Measurements from ENCODE around the gene PKD1.

Gene PKD1

DNA sequence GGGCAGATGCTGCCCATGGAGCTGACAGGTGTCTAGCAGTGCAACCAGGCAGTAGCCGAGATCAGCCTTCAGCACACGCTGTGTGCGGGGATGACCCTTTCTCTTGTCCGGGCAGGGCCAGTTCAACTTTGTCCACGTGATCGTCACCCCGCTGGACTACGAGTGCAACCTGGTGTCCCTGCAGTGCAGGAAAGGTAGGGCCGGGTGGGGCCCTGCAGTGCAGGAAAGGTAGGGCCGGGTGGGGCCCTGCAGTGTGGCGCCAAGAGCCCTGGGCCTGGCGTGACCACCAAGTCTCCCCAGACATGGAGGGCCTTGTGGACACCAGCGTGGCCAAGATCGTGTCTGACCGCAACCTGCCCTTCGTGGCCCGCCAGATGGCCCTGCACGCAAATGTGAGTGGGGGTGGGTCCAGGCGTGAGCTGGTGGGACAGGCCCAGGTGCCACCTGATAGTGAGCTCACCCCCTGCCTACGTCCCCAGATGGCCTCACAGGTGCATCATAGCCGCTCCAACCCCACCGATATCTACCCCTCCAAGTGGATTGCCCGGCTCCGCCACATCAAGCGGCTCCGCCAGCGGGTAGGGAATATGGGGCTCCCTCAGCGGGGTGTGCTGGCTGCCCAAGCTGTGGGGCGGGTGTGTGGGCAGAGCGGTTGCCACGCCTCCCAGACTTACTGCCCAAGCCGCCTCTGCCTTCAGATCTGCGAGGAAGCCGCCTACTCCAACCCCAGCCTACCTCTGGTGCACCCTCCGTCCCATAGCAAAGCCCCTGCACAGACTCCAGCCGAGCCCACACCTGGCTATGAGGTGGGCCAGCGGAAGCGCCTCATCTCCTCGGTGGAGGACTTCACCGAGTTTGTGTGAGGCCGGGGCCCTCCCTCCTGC lies 47.7 kb downstream of the PKD1 start:
- DNase-seq (ENCODE audit: low read depth): no peak

DNA sequence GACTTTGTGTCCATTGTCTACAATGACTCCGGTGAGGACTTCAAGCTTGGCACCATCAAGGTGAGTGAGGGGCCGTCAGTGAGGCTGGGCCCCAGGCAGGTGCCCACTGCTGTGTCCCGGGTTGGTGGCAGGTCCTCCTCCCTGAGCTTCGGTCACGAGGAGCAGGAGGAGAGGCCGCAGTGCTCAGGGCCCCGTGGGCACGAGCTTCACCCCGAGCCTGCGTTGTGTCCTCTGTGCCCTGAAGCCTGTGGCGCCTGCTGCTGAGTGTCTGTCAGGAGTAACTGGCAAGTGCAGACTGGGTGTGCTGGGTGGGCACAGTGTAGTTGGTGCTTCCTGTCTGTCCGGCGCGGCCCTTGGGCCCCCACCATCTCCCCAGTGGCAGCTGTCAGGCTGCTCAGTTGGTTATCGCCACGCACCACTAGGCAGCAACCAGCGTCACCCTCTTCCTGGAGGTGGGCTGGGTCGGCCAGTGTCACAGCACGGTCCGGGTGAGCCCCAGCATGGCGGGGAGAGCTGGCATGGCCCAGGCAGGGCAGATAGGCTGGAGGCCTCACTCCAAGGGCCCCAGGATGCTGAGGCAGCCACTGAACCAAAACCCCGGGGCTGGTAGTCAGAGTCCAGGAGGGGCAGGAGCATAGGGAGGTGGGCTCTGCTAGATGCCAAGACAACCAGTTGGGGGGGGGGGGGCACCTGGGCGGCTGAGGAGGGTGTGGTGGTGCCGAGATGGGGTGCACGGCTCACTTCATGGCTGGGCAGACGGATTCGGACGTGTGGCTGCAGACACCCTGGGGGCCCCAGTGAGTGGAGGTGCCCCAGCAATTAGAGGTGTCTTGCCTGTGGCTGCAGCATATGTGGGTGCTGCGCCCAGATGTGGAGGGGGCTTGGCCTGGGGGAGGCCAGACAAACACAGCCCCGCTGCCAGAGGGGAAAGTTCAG lies 48.6 kb downstream of the PKD1 start:
- DNase-seq (ENCODE audit: low read depth): no peak

GRCh38 chr16:2086106-2086742 lies 49.5 kb downstream of the PKD1 start:
- no peak for DNase-seq (ENCODE audit: low read depth)

- no peak for DNase-seq (ENCODE audit: low read depth)
These were observed 50.0 kb downstream of the PKD1 start for GRCh38 chr16:2085669-2086068.

DNA sequence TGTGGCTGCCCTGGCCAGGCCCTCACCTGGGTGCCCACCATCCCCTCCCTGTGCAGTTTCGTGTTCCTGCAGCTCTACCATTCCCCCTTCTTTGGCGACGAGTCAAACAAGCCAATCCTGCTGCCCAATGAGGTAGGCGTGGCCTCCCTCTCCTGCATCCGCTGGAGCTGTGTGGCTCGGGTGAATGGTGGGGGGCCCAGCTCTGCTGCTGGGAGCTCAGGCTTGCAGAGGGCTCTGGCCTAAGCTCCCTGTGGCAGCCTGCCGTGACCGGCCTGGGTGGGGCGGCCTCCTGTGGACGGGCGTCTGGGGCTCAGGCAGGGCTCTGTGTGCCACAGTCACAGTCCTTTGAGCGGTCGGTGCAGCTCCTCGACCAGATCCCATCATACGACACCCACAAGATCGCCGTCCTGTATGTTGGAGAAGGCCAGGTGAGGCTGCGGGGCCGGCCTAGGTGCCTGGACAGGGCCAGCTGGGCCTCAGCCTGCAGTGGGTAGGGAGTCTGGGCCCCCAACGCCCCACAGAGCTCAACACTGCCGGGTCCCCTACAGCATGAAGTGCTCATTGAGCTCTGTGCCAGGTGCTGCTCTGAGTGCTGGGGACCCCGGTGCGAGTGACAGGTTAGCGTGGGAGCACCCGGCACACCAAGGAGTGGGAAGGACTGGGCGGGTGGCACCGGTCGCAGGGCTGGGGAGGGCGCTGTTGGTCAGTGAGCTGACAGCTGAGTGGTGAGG lies 50.6 kb downstream of the PKD1 start:
- no peak for DNase-seq (ENCODE audit: low read depth)

DNA sequence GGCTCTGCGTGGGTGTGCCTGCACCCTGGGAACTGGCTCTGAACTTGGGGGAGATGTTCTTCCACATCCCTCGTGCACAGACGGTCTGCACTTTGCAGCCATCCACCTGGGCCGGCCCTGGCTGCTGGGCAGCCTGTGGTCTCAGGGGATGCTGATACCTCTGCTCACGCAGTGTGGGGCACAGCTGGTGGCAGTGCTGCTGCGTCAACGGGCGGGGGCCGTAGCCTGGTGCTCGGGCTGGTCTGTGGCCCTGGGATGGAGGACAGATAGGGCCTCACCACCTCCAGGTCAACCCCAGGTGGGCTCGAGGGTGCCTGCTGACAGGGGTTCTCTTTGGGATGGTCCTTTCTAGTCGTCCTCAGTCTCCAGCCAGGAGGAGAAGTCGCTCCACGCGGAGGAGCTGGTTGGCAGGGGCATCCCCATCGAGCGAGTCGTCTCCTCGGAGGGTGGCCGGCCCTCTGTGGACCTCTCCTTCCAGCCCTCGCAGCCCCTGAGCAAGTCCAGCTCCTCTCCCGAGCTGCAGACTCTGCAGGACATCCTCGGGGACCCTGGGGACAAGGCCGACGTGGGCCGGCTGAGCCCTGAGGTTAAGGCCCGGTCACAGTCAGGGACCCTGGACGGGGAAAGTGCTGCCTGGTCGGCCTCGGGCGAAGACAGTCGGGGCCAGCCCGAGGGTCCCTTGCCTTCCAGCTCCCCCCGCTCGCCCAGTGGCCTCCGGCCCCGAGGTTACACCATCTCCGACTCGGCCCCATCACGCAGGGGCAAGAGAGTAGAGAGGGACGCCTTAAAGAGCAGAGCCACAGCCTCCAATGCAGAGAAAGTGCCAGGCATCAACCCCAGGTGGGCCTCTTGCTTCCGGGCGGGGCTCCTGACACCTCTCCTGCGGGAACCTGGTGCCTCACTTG lies 51.6 kb downstream of the PKD1 start:
- DNase-seq (ENCODE audit: low read depth): no peak

GRCh38 chr16:2083409-2083808 lies 52.3 kb downstream of the PKD1 start:
- DNase-seq (ENCODE audit: low read depth): no peak

GRCh38 chr16:2082983-2083364 lies 52.7 kb downstream of the PKD1 start:
- no peak for DNase-seq (ENCODE audit: low read depth)

DNA sequence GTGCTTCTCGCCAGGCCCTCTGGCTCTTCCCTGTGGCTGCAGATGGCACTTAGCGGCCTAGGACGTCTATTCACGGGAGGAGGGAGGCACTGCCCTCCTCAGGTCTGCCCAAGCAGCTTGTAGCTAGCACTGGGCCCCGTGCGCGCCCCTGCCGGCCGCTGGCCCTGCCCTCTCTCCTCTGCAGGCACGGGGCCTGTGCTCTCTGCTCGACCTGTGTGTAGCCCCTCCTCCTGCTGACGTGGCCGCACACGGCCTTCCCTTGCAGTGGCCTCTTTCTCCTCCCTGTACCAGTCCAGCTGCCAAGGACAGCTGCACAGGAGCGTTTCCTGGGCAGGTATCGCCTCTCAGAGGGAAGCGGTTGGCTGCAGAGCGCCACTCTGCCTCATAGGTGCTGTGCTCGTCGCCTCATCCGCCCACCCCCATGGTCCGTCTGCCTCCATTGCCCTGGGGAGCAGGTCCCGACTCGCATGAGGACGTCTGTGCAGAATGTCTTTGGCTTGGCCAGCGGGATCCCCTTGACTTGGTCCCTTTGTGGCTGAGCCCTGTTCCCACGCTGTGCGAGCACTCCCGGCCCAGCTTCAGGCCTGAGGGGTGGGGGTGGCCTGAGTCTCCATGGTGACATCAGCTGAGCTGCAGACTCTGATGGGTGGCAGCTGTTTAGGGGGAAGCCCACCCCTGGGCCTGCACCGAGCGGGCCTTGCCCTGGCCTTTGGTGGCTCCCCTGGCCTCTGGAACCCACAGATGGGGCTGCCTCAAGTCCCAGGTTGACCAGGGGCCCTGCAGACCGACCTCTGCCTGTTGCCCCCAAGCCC lies 53.3 kb downstream of the PKD1 start:
- no peak for DNase-seq (ENCODE audit: low read depth)

DNA sequence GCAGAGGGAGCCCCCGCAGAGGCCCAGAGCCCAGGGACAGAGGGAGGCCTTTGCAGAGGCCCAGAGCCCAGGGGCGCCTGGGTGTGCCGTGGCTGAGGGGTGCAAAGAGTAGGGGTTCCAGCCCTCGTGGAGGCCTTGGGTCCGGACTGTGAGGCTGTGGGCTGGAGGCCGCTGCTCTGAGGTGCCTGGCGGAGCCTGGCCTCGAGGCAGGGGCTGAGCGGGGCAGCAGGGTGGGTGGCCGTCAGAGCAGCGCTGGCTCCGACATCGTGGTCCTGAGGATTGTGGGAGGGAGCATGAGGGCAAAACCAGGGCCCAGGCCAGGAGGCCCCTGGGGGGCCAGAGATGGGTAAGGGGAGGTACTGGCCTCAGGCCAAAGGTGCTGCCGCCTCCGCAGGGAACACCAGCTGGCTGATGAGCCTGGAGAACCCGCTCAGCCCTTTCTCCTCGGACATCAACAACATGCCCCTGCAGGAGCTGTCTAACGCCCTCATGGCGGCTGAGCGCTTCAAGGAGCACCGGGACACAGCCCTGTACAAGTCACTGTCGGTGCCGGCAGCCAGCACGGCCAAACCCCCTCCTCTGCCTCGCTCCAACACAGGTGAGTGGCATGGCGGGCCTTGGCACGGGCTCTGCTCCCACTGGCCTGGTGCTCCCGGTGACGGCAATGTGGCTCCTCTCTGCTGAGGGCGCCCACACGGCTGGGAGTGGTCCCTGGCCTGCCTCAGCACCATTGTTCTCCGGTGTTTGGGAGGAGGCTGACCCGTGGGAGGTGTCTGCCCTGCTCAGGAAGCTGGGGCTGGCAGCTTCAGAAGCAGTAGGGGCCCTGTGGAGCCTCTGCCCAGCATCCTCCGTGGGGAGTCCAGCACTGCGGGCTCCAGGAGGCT lies 54.3 kb downstream of the PKD1 start:
- DNase-seq (ENCODE audit: low read depth): no peak

- no peak for DNase-seq (ENCODE audit: low read depth)
These were observed 55.7 kb downstream of the PKD1 start for GRCh38 chr16:2079991-2080390.

DNA sequence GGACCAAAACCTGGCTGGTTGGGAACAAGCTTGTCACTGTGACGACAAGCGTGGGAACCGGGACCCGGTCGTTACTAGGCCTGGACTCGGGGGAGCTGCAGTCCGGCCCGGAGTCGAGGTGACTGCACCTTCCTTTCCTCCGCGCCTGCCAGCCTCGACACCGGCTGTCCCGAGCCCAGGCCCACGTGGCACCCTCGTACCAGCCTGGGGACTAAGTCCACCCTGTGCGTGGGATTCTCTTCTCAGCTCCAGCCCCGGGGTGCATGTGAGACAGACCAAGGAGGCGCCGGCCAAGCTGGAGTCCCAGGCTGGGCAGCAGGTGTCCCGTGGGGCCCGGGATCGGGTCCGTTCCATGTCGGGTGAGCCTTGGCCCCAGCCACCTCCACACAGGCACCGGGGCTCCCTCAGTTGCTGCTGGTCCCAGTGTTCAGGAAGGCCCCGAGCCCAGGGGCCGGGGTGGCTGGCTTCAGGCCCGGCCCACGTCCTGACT lies 56.3 kb downstream of the PKD1 start:
- DNase-seq (ENCODE audit: low read depth): no peak

DNA sequence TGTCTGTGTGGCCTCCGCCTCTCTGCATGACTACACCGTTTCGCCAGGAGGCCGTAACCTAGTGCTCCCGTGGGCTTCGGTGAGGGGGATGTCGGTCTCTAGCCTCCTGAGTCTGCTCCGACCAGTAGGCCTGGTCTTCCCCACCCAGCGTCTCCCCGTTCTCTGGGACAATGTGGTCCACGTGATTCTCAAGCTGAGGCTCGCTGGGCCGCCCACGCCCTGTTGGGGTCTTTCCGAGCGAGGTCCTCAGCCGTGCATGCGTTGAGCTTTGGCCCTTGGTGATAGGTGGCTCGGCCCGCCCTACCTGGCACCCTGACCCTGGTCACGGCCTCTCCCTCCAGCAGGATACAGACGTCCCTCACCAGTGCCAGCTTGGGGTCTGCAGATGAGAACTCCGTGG lies 57.0 kb downstream of the PKD1 start:
- DNase-seq (ENCODE audit: low read depth): no peak

- no peak for DNase-seq (ENCODE audit: low read depth)
These were observed 57.6 kb downstream of the PKD1 start for GRCh38 chr16:2078096-2078495.

DNA sequence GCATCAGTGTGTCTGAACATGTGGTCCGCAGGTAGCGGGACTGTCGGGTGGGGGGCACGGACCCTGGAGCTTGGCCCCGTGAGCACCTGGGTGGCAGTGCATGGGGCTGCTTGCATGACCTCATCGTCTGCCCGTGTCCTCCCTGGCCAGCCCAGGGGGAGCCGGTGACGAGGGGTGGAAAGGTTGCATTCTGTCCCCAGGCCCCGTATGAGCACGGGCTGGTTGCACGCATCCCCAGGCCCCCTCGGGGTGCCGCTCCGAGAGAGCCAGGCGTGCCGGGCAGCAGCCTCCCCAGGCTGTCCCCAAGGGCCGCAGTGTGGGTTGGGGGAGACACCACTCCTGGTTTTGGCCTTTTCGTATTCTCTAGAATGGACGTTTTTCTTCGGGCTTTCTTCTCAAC lies 58.0 kb downstream of the PKD1 start:
- DNase-seq (ENCODE audit: low read depth): no peak

- no peak for DNase-seq (ENCODE audit: low read depth)
These were observed 58.7 kb downstream of the PKD1 start for GRCh38 chr16:2077016-2077415.

DNA sequence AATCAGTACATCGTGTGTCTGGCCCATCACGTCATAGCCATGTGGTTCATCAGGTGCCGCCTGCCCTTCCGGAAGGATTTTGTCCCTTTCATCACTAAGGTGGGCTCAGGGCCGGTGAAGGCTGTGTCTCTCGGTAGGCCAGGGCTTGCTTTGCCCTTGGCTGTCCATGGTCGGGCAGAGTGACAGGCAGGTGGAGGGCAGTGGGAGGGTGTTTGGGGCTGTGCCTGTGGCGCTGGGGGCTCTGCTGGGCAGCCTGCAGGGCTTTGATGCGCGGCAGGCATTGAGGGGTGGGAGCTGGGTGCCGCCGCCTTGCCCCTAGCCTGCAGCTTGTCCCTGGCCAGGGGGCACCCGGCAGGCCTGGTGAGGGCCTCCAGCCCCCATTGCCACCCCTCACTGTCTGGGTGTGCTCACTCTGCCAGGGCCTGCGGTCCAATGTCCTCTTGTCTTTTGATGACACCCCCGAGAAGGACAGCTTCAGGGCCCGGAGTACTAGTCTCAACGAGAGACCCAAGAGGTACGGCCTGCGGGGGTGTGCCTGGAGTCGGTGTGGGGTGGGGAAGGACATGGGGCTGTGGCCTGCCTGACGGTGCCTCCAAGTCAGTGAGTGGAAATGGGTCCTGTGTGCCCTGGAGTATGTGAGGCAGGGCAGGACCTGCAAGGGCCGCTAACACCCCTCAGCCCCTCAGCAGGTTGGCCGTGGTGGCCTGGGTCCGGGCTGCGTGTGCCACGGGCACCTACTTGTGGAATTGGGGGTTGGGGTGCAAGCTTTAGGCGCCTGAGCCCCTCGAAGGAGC lies 59.4 kb downstream of the PKD1 start:
- no peak for DNase-seq (ENCODE audit: low read depth)

DNA sequence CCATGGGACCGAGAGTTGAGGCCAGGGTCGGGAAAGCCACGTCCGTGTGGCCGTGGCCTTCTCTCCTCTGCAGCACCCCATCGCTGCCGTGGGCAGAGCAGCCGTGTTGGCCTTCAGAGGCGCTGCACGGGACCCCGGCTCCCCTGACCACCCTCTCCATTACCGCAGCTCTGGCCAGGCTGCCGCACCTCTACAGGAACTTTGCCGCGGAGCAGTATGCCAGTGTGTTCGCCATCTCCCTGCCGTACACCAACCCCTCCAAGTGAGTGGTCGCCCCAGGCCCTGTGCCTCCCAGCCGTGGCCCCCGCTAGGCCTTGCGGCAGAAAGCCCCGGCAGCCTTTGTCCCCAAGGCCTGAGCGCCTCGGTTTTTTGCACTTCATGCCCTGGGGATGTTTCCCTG lies 60.1 kb downstream of the PKD1 start:
- no peak for DNase-seq (ENCODE audit: low read depth)
